NCI-H1436 treated with DMSO at 0.1 percent for 48 hours (cell line): ENCODE data around the gene MNT.

Experiments used
- DNase-seq: peaks from one replicate; lab custom pipeline; 2025; lab: John Stamatoyannopoulos, UW

Gene MNT

DNA sequence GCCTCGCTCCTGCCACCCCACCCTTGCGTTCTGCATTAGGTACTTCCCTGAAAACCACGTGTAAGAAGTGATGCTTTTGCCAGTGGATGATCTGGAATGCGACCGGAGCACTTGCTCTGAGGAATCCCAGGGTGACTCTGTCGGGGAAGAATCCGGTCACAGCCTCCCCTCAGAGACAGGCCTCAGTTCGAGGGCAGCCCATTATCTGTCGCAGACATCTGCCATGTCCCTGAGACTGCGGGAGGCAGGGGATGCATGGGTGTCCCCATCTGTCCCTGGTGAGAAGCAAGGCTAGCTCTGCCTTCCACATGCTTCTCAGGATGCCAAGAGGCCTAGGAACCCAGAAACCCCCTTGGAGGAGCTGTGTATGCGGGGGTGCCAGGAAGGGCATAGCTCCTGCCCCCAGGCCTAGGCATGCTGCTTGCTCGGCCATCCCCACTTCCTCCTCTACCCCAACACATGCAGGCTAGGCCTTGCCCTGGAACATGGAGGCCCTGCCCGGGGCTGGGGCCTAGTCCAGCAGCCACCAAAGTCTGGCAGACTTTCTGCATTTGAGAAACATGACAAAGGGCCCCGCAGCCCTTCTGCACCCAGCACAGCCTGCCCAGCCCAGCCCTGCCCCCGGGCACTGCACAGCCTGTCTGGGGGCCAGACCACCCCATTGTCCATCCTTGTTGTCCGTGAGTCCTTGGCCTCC is 20.5 kb downstream of the MNT start:
- no peak for DNase-seq

DNA sequence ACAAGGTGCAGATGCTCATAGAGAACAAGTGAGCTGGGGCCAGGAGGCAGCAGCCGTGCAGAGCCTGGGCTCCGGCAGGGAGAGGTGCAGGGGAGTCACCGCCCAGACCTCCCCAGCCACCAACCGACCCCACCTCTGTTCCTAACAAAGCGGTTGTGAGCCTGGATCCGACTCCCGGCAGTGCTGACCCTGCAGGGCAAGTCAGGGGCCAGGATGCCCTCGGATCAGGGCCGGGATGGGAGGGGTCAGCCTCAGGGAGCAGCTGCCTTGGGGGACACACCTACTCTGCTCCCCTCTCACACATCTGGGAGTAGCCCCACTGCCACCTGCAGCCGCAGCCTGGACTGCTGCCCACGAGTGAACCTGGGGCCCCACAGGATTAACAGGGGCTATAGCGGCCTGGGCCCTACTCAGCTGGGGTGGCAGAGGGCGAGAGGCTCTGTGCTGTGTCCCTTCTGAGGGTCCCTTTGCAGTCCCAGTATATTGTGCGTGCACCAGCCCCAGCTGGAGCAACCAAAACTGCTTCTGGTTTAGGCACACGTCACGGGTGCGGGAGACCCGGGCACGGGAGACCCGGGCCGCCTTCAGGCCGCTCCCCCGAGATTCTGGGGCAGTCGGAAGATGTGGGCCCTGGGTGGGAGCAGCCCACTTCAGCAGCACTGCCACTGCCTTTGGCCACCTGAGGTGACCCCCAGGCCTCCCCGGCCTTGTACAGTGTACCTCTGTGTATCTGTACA is 21.2 kb downstream of the MNT start:
- no peak for DNase-seq

DNA sequence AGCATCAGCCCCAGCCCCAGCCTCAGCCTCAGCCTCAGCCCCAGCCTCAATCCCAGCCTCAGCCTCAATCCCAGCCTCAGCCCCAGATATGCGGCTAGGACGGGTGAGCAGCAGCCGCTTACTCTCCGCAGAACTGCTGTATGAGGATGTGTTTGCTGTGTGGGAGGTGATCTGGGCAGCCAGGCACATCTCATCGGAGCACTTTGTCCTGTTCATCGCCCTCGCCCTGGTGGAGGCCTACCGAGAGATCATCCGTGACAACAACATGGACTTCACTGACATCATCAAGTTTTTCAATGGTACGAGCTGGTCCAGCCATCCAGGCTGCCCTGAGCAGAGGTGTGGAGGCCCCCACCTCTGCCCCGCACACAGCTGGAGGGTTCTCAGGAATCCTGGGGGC is 22.0 kb downstream of the MNT start:
- no peak for DNase-seq

DNA sequence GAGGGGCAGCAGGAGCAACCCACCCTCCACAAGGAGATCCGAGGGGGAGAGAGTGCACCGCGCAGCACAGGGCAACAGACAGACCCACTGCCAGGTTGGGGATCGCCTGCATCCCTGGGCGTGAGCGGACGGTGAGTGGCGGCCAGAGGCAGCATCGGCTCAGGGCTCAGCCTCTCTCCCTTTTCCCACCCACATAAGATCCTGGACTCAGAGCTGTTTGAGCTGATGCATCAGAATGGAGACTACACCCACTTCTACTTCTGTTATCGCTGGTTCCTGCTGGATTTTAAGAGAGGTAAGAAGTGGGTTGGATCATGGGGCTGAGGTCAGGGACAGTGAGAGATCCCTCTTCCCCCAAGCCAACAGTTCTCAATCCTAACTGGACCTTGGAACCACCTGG is 23.2 kb downstream of the MNT start:
- DNase-seq, result no peak

DNA sequence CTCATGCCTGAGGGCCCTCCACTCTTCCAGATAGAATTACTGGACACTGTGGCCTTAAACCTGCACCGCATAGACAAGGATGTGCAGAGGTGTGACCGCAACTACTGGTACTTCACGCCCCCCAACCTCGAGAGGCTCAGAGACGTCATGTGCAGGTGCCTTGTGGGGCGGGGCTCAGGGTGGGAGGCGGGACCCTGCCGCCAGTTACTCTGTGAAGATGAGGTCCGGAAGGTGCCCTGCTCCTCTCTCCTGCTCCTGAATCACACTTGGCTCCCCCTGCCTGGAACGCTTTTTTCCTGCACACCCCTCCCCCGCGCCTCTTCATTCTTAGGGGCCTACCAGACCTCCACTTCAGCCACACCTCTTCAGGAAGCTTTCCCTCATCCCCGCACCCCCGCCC is 24.8 kb downstream of the MNT start:
- no peak for DNase-seq

DNA sequence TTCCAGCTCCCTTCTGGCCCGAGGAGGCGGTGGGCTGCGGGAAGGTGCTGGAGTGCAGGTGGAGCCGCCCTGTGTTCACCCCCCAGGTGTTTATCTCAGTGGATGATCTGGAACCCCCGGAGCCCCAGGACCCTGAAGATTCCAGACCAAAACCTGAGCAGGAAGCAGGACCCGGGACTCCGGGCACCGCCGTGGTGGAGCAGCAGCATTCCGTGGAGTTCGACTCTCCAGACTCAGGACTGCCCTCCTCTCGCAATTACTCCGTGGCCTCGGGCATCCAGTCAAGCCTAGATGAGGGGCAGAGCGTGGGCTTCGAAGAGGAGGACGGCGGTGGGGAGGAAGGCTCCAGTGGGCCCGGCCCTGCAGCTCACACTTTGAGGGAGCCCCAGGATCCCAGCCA is 25.5 kb downstream of the MNT start:
- DNase-seq, result no peak

DNA sequence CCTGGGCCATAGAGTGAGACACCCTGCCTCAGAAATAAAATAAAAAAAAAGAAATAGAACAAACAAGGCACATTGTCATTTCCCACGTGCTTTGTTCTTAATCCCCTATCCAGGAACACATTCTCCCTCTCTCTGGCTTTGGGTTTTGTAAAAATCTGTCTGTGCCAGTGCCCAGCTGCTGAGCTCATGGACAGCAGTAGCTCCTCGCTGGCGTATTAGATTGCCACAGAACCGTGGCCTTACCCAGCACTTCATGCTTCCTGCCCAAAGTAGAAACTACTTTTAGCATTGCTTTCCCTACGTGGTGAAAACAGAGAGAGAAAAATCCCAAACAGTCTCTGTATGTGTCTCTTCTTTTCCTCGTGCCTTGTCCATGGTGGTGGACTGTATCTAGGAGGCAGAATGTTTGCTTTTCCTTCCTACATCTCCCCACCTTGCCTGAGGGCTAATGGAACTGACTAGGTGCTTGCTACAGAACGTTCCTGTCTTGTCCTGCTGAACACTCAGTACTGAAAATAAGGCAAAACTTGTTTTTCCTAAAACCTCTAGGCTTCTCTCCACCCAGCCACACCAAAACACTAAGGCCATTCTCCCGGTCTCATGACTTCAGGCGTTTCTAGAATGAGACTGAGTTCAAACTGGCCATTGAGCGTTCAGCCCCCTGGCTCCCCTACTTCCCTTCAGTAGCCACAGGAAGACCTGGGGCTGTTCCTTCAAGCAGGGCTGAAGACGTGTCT is 26.1 kb downstream of the MNT start:
- DNase-seq, result no peak

DNA sequence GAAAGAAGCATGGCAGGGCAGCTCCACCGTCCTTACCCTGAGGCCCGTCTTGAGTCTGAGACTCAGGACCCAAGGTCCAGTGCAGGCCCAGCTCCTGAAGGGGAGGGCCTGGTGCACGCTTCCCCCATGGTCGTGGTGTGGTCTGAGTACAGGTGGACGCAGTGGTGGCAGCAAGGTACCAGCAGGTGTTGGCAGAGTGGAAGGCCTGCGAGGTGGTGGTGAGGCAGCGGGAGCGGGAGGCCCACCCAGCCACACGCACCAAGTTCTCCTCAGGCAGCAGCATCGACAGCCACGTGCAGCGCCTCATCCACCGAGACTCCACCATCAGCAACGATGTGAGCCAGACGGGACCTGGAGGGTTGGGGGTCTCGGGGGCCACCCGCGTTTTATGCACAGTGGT is 27.7 kb downstream of the MNT start:
- DNase-seq, result no peak

DNA sequence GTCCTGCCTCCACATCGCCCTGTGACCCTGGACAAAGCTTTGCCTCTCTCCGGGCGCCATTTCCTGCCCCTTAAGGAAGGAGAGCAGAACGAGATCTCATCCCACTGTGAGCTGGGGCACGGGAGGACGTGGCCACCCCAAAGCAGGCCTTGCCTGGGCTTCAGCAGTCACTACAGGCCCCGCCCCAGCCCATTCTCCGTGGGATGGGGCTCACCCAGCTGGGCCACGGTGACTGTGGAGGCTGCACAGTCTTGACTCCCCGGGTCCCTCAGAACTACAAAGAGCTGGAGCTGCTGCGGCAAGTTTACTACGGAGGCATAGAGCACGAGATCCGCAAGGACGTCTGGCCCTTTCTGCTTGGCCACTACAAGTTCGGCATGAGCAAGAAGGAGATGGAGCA is 28.2 kb downstream of the MNT start:
- no peak for DNase-seq

DNA sequence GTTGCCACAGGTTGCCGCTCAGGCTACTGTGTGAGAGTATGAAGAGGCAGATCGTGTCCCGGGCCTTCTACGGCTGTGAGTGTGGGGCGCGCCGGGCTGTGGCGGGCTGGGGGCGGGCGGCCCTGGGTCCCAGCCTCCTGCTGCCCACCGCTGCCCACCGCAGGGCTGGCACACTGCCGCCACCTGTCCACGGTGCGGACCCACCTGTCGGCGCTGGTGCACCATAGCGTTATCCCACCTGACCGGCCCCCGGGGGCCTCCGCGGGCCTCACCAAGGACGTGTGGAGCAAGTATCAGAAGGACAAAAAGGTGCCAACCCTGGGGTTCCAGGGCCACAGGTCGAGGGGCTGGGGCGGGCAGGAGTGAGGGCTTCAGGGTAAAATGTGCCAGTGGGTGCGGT is 28.7 kb downstream of the MNT start:
- no peak for DNase-seq

DNA sequence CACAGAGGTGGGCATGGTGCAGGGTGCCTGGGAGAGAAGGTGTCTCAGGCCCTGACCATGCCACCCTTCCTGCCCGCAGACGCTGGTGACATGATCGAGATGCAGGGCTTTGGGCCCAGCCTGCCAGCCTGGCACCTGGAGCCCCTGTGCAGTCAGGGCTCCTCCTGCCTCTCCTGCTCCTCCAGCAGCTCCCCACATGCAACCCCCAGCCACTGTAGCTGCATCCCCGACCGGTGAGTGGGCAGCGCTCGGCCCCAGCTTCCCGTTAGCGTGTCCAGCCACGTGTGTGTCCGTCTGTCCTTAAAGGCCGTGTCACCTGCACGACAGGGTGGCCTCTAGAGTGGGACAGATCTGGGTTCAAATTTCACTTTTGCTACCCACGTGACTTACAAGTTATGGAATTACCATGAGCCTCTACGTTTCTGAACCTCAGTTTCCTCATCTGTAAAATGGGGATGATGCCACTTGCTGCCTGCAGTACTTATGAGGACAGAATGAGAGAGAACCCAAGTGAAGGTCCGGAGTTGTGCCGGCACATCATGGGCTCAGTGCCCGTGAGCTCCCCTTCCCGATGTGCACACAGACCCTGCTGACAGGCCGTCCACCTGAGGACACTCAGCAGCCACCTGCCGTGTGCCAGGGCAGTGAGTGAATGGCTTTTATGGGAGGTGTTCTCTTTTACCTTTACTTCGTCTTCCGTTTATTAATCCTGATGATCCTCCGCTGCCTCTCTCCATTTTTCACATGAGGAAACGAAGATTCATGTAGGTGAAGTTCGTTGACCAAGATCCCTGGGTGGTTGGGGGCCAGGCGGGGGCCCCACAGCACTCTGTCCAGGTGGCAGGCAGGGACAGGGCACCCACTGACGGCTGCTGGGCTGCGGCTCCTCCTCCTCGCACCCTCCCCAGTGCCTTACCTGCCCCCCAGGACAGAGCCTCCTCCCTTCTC is 29.4 kb downstream of the MNT start:
- DNase-seq, result no peak

DNA sequence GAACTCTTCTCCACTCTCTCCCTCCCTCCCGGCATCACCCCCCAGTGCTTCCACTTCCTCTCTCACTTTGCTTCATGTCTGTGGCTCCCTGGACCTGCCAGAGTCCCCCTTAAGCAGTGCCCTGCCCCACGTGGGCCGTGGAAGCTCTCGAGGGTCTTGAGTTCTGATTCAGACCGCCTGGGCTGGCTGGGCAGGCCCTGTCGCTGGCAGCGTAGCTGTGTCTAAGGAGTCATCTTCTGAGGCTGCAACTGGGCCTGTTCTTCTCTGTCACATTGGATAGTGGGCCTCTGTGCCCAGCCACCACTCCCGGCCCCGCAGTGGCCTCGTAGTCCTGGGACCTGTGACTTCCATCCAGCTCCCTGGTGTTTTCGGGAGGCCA is 30.7 kb downstream of the MNT start:
- no peak for DNase-seq

DNA sequence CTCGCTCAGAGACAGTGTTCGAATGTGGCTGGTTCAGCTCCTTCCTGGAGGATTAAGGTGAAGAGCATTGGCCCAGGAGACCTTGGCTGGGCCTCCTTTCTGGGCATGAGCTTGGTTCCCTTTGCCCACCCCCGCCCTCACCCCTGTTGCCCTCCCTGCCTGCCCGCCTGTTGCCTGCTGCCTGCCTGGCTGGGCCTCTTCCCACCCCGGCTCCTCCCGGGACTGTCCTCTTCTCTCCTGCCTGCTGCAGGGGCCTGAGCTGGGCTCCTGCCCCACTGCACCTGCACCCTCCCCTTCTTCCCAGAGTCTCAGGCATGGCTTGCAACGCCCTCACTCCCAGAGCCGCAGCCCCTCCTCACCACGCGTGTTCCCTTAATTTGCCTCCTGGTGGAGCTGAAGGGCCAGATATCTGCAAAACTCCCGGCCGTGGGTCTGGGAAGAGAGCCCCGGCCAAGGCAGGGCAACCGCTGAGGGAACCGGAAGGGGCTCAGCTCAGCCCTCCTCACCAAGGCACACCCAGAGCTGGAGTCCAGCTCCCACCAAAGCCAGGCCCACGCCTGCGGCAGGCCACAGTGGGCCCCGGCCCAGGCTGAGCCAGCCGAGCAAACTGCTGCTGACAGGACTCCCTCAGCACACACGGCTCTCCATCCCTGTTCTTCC is 31.2 kb downstream of the MNT start:
- DNase-seq, result no peak

DNA sequence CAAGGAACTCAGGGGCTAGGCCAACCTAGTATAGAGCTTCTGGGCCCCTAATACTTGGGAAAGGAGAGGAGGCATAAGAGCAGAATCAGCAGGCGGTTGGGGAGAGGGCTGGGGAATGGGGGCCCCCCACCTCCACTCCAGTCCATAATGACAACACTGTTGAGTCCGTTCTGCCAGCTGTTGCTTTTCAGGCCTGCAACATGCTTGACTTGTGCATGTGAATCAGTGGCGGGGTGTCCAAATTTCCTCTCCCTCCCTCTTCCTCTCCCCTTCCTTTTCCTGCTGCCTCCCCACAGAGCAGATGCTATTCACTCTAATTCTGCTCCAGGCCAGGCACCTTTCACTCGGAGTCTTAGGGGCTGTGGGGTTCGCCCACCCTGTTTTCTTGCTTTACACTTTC is 31.8 kb downstream of the MNT start:
- no peak for DNase-seq

DNA sequence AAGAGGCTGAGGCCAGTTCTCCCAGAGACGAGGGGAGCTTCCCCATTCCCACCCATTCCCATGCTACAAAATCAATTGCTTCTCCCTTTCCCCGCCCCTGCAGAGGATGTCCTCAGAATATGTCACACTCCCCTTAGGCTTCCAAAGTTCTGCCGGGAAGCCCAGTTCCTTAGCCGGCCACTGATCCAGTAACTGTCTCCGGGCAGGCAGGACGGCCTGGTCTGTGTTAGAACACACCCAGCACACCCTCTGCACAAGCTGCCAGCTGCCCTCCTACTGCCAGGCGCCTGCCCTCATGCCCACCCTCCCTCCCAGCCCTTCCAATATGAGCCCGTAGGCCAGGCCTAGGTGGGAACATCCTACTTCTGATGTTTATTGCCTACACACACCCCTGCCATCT is 32.5 kb downstream of the MNT start:
- DNase-seq, result no peak

DNA sequence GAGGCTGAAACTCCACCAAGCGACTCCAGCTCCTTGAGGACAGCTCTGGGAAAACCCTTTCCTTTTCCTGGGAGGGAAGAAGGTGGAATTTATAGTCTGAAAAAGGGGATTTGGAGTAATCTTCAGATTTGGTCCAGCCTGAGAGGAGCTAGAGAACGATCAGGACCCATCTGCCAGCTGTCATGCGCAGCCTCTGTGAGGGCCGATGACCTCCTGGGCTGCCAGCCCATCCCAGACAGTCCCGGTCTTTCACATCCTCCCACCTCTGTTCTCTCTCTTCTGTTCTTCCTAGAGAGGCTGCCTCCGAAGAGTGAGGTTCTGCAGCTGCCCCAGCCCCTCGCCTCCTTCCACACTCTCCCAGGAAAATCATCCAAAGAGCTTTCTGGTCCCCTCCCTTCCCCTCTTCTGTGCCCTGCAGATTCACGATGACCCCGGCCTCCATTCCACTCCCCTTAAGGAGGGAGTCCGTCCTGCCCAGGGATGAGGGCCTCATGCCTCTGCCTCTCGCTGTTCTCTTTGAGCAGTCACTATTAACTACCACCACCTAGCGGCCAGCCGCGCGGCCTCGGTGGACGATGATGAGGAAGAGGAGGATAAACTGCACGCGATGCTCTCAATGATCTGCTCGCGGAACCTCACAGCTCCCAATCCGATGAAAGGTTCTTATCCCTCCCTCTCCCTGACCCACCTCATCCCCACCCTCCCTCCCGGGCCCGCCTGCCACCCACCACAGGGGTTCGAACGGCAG is 33.9 kb downstream of the MNT start:
- DNase-seq, result no peak

DNA sequence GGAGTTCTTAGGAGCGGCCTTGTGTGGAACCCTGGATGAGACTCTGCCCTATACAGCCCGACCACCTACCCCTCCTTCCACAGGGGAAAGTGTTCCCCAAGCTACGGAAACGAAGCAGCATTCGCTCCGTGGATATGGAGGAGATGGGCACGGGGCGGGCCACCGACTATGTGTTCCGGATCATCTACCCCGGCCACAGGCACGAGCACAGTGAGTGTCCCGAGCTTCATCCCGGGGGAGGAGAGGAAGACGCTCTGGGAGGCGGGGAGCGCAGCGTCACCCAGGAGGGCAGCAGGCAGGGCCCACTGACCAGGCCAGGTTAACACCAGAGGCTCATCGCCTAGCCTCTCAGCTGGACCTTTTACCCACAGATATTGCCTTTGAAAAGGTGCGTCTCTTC is 35.7 kb downstream of the MNT start:
- DNase-seq, result no peak

DNA sequence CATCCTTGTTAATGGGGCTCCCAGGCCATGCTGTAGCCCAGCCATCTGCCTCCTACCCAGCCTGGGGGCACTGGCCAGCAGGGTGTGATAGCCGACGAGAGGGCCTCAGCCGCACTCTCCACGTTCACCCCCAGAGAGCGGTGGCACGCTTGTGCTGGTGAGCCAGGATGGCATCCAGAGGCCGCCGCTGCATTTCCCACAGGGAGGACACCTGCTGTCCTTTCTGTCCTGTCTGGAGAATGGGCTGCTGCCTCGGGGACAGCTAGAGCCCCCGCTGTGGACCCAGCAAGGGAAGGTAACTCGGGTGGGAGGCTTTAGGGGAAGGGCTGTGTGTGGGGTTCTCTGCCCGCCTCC is 36.1 kb downstream of the MNT start:
- DNase-seq, result no peak

DNA sequence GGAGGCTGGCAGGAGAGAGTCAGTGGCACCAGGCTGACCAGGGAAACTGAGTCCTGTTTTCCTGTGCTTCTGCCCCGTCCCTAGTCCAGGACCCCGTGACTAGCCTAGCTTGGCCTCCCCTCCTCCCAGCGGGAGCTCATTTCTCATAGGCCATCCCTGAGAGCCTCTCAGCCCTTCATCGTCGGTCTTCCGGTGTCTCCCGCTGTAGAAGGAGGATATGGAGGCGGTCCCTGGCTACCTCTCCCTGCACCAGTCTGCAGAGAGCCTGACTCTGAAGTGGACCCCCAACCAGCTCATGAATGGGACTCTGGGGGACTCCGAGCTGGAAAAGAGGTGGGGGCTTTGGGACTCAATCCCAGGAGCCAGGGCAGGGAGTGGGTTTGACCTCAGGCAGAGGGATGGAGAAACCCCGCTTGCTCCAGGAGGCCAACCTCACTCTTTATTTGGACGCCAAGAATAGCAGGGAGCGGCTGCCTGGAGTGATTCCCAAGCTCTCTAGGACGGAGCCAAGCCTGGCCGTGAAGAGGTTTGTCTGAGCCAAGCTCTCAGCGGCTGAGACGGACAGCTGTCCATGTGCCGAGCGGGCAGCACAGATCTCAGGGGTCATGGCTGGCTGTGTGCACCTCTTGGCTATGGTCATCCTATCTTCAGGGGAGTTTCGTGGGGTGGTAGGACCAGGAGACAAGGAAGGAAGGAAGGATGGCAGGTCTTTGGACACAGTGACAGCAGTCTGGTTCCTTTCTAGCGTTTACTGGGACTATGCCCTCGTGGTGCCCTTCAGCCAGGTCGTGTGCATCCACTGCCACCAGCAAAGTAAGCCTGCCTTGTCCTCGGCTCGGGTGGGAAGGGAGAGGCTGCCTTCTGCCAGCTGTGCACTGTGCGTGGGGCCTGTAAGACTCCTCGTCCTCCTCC is 36.8 kb downstream of the MNT start:
- no peak for DNase-seq

DNA sequence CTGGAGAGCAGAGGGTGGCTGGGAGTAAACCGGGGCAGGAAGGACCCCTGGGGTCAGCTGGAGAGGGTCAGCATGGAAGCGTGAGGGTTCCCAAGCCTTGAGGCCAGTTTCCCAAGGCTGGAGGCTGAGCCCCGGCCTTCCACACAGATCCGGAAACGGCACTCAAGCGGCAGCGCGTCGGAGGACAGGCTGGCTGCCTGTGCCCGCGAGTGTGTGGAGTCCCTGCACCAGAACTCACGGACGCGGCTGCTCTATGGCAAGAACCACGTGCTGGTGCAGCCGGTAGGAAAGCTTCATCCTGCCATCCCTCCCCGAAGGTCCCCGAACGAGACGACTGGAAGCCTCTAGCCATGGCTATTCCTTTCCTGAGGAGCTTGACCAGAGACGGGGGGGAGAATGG is 37.5 kb downstream of the MNT start:
- no peak for DNase-seq
